A673 (cell line): Measurements from ENCODE around the gene SLC22A23.

Experiments
- CTCF ChIP-seq: fragments of 300-800, 200-600 bp; sonication (generic); conservative IDR thresholded peaks from 2 replicates; pipeline ENCODE4 v1.5.1; 2017; ENCODE audit warnings: low read depth, mild to moderate bottlenecking, antibody characterized with exemption, low read length, moderate library complexity, mixed read lengths
- EZH2 ChIP-seq: fragments of 200-600 bp; sonication (generic); IDR thresholded peaks from 2 replicates; pipeline ENCODE4 v1.6.1; 2017; ENCODE audit warnings: borderline replicate concordance, low read depth, mild to moderate bottlenecking, mixed read lengths, antibody characterized with exemption, low read length; ENCODE audit not compliant: poor library complexity, severe bottlenecking

- TF ChIP-seq CTCF (no peak), EZH2 (no peak)
These were observed 14.2 kb downstream of the SLC22A23 start for GRCh38 chr6:3442431-3443220.
